ENCODE measurements around the gene MESD.
A peak's percentile ranks its signal among the peaks of the same experiment; 100 is the strongest.

MESD gene

GRCh38 chr15:80989518-80990478 is at the start of gene MESD:
TSS of gene MESD (minus strand) at chr15:80989819. CDS start at chr15:80989791, 28 bp downstream.
- peak; percentile 95 for DNase-seq

- DNase-seq = no peak
Measured at GRCh38 chr15:81038975-81039607, 49.5 kb upstream of the MESD start.

DNA sequence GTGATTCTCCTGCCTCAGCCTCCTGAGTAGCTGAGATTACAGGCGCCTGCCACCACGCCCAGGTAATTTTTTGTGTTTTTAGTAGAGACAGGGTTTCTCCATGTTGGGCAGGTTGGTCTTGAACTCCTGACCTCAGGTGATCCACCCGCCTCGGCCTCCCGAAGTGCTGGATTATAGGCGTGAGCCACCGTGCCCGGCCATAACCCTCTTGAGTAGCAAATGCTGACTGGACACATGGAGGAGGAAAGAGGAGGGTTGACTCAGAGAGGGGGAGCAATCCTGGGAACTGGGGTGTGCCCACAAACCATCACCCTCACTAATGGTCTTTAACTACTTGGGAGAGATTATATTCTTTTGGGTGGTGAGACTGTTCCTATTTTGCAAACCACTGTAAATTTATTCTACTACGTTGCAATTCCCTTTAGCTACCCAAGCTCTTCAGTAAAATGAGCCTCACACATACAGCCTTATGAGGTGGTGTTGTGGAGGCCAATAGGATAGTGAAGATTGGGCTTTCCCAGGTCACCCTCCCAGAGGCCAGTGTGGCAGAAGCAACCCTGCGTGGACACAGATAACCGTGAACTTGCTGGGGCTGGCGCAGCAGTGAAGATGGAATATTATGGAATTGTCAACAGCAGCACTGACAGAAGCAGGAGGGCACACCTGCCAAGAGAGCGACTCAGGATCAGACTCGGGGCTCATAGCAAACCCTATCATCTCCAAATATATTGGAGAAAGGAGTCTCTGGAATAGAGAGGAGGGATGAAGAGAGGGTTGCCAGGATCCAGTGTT is 48.5 kb upstream of the MESD start:
- DNase-seq = no peak

DNA sequence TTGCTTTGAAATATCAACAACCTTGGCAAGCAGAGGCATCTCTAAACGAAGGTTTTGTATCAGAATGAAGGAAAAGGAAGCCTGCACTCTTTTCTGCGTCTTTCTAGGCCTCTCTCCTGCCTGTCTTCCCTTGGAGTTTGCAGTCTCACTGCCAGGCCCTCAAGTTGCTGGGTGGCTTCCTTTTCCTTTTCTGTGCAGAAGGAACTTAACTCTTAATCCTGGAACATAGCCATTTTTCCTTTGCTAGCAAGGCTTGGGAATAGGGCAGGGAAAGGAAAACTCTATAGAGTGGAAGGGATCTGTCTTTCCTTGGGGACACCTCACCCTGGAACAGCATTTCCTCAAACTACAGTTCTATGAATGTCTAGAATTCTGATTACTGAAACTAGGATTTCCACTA is 43.9 kb upstream of the MESD start:
- no peak for DNase-seq

DNA sequence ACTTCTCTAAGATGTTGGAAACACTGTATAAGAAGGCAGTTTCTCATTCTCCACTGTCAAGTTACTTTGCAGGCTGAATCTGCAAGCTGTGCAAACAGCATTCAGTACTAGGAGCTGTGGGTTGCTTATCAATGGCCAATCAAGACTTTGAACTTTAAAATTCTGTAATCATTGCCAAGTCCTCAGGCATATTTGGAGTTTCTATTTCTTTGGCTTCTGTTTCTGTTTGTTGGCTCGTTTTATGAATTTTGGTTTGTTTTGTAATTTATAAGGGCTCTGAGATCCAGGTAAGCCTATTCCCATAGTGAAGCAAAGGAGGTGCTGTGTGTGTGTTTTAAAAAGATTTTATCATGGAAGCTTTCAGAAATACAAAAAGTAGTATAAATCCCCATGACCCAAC is 43.2 kb upstream of the MESD start:
- no peak for DNase-seq

GRCh38 chr15:81032355-81032754 is 42.7 kb upstream of the MESD start:
- DNase-seq = no peak

GRCh38 chr15:81031203-81031602 is 41.6 kb upstream of the MESD start:
- no peak for DNase-seq

DNA sequence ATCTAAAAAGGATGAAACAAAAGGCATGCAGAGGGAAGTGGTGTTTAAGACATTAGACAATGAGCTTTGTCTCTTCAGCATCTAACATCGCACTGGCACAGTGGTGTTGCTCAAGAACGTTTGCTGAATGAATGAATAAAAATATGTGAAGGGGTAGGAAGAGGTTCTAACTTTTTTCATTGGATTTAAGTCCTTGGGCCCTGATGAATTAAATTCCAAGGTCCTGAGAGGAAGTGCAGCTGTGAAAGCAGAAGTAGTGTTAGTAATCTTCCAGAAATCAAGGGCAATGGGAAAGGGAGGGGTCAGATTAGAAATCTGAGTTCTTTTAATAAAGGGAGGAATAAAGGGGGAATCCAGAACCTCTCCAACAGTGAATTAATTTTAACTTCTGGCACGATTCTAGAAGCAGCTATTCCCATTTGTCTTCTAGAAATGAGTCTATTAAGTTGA is 40.7 kb upstream of the MESD start:
- DNase-seq = no peak

DNA sequence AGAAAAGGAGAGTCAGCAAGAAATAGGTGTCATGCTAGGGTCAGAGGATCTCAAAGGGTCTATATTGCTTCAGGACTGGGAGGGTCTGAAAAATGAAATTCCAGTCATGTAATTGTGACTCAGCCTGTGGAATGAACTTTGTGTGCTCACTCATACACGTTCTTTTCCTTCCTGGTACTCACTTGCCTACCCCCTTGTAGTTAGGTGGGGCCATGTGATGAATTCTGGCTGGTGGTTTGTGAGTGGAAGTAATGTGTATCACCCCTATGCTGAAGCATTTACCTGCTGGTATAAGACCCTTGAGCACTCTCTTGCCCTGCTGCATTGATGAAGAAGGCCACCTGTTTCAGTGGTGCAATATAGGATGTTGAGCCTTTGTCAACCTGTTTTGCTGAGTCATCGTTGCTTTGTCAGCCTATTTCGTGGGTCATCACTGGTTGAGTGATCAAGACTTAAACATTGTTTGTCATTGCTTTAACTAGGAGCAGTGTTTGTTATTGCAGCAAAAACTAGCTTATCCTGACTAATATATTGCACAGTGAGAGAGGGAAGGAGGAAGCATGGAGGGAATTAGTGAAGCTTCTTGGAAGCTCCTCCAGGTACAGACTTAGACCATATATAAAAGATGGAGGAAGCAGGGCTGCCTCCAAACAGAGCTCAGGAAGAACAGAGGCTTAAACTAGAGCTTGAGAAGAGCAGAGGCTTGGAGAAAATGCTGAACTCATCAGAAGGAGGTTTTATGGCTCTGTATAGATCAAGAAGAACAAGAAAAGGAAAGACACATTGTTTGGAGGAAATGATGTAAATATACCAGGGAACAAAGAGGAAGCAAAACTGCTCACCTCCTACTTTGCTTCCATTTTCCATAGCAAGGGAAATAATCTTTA is 40.0 kb upstream of the MESD start:
- no peak for DNase-seq

DNA sequence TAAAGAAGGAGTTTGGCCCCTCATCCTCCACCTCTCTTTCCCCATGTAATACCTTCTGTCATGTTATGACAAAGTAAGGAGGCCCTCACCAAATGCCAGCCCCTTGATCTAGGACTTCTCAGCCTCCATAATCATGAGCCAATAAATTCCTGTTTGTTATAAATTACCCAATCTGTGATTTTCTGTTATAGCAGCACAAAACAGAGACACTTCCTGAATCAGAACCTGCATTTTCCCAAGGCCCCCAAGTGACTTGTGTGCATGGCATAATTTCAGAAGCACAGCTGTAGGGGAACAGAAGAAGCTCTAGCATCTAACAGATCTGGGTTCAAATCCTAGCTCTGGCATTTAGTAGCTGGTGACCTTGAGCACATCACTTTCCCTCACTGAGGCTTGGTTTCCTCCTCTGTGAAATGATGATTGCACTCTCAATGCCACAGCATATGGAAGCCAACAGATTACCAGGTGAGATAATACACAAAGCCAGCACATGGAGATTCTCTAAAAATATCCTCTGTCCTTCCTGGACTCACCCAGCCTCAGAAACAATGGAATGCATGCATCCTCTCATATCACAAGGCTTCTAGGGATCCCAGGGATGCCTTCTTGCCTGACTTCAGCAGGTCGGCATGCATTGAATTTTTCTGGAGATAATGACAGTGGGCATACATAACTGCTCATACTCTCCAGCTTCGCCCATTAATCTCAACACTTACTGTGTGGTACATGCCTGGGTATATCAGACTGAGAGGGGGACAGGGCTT is 37.4 kb upstream of the MESD start:
- no peak for DNase-seq

DNA sequence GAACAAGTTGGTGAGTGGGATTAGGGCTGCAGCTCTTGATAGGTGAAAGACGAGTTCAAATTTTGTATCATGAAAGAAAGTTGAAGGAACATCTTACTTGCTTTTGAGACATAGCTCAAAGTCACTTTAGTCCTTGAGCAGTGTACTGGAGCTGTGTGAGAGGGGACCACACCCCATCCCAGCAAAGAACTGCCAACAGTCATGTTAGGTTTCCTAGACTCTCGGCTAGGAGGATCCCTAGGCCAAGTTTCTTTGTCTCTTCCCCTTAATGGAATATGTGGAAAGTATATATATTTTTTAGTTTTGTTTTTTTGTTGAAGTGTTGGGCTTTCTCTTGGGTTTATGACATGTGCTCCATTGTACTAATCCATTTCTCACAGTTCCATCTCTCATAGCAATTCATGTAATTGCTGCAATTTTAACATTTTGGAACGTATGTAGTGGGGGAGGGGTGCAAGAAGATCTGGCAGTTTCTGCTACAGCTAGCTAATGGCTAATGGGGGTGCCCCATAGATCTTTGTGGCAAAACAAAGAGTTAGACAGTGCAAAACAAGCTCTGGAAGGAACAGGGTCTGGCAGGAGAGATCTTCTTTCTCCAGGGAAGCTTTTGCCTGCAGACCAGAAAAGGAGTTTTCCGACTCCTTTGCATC is 36.2 kb upstream of the MESD start:
- no peak for DNase-seq

DNA sequence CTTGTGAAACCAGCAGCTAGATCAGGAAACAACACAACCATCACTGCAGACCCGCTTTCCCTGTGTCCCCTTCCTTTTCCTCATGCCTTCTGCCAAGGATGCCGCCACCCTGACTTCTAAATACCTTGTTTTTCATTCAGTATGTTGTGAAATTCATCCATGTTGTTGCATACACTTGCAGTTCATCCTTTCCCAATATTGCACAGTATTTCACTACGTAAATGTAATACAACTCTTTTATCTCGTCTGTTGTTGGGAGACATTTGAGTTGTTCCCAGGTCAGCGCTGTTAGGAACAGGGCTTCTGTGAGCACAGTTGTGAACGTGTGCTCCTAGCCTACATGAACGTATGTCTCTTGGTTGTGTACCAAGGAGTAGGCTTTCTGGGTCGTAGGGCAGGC is 35.3 kb upstream of the MESD start:
- no peak for DNase-seq

DNA sequence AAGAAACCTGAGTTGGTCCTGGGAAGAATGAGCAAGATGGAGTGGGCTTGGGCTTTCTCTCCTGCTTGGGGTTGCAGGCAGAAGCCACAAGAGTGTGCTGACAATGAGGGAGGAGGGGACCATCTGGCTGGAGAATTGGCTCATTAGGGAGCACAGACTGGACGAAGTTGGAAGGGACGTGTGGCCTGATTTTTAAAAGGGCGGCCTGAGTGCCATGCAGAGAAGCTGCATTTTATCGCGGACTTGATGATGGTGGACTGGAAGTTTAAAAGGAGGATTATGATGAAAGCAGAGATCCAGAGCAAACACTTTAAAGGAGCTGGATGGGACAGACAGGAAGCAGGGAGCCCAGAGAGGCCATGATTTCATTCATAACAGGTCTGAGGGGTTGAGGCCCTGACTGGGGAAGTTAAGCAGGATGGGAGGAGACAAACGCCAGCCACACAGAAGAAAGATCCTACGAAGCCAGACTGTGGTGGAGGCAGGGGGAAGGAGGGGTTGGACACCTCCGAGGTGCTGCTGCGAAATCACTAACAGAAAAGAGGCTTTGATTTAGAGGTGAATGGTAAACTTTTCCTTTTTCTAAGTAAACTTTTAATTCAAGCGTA is 34.8 kb upstream of the MESD start:
- no peak for DNase-seq

DNA sequence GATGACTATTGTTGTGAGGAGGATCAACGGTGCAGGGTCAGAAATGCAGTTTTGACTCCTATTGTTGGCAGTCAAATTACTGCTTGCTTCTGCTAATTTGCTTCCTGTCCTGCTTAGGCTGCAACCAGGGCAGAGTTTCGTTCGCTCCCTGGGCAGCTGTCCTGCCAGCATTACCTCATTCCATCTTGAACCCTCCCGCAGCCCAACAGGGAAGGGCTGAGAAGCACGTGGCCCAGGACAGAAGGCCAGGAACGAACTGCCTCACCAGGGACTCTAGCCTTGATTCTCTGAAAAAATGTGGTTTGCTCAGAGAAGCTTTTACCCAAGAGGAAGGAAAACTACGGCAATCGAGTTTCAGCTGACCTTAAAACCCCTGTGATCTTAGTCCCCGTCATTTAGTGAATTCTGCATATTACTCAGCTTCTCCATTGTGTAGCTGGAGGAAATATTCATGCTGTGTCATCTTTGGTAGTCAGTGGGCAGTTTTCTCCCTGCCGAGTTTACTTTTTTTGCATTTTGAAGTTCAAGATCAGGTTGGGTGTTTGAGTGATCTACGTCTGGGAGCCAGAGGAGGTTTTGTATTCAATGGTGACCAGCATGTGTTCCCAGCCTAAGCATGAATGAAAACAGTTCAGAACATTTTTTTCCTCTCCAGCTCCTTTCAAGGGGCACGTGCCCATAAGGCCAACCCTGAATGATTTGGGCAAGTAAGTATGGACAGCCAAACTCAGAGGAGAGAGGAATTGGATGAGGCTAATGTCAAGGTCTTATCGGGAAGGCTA is 34.1 kb upstream of the MESD start:
- DNase-seq = peak; percentile 62

DNA sequence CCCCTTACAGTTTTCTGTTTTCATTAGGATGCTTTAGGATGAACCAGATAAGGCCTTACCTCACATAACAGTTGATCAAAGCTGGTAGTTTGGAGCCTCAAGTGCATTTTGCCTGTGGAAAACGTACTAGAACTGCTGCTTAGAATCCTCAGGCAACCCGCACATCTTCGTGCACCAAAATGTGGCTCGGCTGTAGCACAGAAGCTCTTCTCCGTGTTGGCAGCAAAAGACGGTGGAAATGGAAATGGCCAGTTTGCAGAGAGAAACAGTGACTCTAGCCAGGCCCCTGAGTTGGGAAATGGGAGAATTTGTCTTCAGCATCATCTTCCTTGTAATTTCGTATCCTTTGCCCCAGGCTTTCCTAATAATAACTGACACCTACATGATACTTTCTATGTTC is 31.7 kb upstream of the MESD start:
- DNase-seq = no peak

GRCh38 chr15:81018197-81018596 is 28.6 kb upstream of the MESD start:
- DNase-seq = no peak

DNA sequence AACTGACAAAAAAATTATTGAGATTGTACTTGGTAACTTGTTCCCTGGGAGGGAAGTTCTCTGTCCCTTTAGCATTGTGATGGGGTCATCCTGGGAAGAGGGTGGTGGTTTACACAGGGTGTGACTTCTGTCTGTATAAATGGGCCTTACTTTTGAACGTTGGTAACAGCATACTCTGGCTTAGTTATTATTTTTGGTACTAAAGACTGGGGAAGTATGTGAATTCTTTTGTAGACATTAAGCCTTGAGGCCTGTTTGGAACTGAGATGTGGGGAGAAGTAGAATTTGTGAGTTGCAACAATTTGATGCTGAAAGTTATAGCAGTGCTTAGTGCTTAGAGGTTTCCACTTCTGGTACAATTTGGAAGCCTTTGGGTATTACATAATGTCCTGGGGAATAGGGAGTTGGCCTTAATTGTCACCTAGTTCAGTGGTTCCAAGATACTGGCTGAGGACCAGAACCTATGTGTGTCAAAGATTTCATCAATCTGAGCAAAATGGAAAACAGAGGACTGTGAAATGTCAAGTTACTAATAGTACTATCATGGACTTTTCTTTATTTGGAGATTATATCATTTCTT is 27.0 kb upstream of the MESD start:
- DNase-seq = no peak

GRCh38 chr15:81015621-81016488 is 26.2 kb upstream of the MESD start:
- no peak for DNase-seq
